GM18505 (cell line): Measurements from ENCODE around the gene FMN2.

ENCODE experiments used
- ATAC-seq: cut with Tn5 transposase; IDR thresholded peaks from one replicate; pipeline ENCODE4 v1.9.1; 2021; ENCODE audit not compliant: unreplicated experiment
- POLR2A ChIP-seq: IDR thresholded peaks from 4 replicates; pipeline ENCODE4 v1.6.1; 2011; ENCODE audit warnings: borderline replicate concordance; ENCODE audit not compliant: insufficient read depth, insufficient read length; ENCODE audit errors: extremely low read depth

FMN2 gene

DNA sequence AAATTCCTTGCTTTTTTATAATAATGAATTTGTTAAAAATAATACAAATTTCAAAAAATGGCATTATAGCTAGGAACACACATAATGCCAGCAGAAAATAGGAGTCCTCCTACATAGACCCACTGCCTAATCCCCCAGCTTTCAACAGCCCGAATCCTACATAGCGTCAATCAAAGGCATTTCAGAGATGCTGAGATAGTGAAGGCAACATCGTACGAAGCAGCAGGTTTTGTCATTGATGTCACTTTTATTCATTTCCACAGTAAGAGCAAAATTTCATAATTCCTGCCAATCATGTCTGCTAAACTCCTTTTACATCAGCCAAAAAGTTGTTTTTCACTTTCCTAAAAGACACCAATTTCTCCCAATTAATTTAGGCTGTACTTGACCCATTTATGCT, 426.2 kb downstream of the FMN2 start:
- no peak for TF ChIP-seq POLR2A
- no peak for ATAC-seq

DNA sequence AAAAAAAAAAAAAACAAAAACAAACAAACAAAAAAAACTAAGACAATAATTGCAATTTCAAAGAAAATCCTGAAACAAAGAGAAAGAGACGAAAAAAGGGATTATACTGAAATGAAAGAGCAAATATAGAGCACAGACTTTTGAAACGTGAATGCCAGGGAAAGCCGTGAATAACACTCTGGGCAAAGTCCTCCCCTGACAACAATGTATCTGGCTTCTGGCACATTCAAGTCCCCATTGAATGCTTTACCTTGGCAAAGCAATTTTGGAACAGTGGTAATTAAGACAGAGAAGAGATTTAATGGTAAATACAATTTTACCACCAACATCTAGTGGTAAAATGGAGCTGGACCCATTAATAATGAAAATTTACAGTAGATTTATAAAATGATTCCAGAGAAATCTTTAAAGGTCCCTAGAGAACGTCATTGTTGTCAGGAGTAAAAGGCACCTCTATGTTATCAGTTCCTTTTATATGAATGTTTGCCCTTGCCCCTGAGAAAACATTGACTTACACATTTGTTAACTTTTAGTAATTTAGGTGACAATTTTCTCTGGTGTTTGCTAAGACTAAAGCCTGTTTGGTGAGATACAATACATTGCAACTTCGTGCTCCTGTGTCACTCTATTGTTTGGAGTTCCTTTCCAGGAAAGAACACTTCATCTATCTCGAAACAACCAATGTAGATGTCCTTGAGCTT, 430.6 kb downstream of the FMN2 start:
- no peak for TF ChIP-seq POLR2A
- ATAC-seq, result no peak

DNA sequence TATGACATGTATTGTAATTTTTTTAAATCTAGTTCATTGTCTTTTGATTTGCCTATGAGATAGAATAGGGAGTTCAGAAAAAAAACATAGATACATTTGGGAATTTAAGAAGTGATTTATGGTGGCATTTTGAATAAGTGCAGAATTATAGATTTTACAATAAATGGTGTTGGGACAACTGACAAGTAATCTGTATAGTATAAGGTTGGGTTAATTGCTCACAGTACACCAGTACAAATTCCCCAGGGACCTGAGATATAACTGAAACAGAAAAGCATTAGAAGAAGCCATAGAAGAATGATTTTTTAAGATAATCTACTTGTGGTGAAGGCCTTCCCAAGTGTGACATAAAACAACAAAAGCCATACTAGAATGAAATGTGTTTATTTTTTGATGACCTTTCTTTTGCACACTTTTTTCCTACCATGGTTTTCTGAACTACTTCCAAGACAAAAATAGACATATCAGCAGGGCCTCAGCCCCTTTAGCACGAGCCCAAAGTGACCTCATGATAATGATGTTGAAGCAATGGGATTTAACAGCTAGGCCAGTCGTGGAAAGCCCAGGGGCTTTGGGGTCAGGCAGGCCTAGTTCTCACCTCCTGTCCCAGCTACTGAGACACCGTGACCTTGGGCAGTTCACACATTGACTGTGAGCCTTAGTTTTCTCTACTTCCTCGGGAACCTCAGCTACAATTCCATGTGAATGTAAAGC, 432.8 kb downstream of the FMN2 start:
- no peak for TF ChIP-seq POLR2A
- ATAC-seq, result no peak
